GM23338 (cell line): ENCODE data around the gene ADSS1. TPM values are rescaled to one million over a fixed set of nuclear protein-coding genes. Genes with fewer than 3 reads are reported as not detected.

Experiments
- ATAC-seq: fragments of 200-7000 bp; cut with Tn5 transposase; 3 replicates; pipeline ENCODE4 v1.9.1; 2020
- DNase-seq: peaks from one replicate; pipeline ENCODE4 v3.0.0-alpha.2; 2015; ENCODE audit warnings: low spot score
- H2AFZ ChIP-seq: fragments of 200-600 bp; sonication (generic); 2 replicates; pipeline ENCODE4 v1.8.0; 2016; ENCODE audit warnings: antibody characterized with exemption, mild to moderate bottlenecking, moderate library complexity
- H3F3A ChIP-seq: fragments of 200-600 bp; sonication (generic); replicated peaks from 2 replicates; pipeline ENCODE4 v1.8.0; 2017; ENCODE audit warnings: antibody characterized with exemption, mixed run types, low read depth
- H3K27ac ChIP-seq: fragments of 200-600 bp; sonication (generic); 2 replicates; pipeline ENCODE4 v1.6.1; 2016; ENCODE audit warnings: low read depth
- H3K27me3 ChIP-seq: fragments of 200-600 bp; sonication (generic); 2 replicates; pipeline ENCODE4 v1.8.0; 2016; ENCODE audit warnings: mild to moderate bottlenecking, mixed run types, moderate library complexity; ENCODE audit not compliant: insufficient read depth
- H3K36me3 ChIP-seq: fragments of 200-600 bp; sonication (generic); 2 replicates; pipeline ENCODE4 v1.8.0; 2016; ENCODE audit warnings: mild to moderate bottlenecking; ENCODE audit not compliant: insufficient read depth
- H3K4me1 ChIP-seq: fragments of 200-600 bp; sonication (generic); 2 replicates; pipeline ENCODE4 v1.8.0; 2016; ENCODE audit warnings: mild to moderate bottlenecking, moderate library complexity; ENCODE audit not compliant: insufficient read depth
- H3K4me2 ChIP-seq: fragments of 200-600 bp; sonication (generic); 2 replicates; pipeline ENCODE4 v1.7.1; 2017; ENCODE audit warnings: mixed run types
- H3K4me3 ChIP-seq: fragments of 200-600 bp; sonication (generic); 2 replicates; pipeline ENCODE4 v1.6.1; 2016; ENCODE audit warnings: mixed run types
- H3K79me2 ChIP-seq: fragments of 200-600 bp; sonication (generic); replicated peaks from 2 replicates; pipeline ENCODE4 v1.8.0; 2017; ENCODE audit warnings: mild to moderate bottlenecking; ENCODE audit not compliant: insufficient read depth
- H3K9me2 ChIP-seq: fragments of 200-600 bp; sonication (generic); 2 replicates; pipeline ENCODE4 v1.8.0; 2017; ENCODE audit not compliant: insufficient read depth
- H4K20me1 ChIP-seq: fragments of 200-600 bp; sonication (generic); replicated peaks from 2 replicates; pipeline ENCODE4 v1.8.0; 2017; ENCODE audit warnings: mild to moderate bottlenecking; ENCODE audit not compliant: insufficient read depth
- H3K27ac Mint-ChIP-seq: 2 replicates; pipeline ENCODE4 v1.8.0; 2020; ENCODE audit warnings: inconsistent platforms, mild to moderate bottlenecking, moderate library complexity, mixed read lengths
- H3K27me3 Mint-ChIP-seq: 3 replicates; pipeline ENCODE4 v1.8.0; 2022; ENCODE audit warnings: low read depth, mild to moderate bottlenecking, moderate library complexity, mixed read lengths, inconsistent platforms; ENCODE audit not compliant: insufficient read depth, poor library complexity
- H3K36me3 Mint-ChIP-seq: 3 replicates; pipeline ENCODE4 v1.8.0; 2021; ENCODE audit warnings: low read depth, mild to moderate bottlenecking, inconsistent platforms, moderate library complexity, mixed read lengths
- H3K4me1 Mint-ChIP-seq: 3 replicates; pipeline ENCODE4 v1.8.0; 2020; ENCODE audit warnings: mild to moderate bottlenecking, inconsistent platforms, mixed read lengths
- H3K4me3 Mint-ChIP-seq: 3 replicates; pipeline ENCODE4 v1.8.0; 2021; ENCODE audit warnings: moderate library complexity, mild to moderate bottlenecking, inconsistent platforms, mixed read lengths
- H3K9me3 Mint-ChIP-seq: 3 replicates; pipeline ENCODE4 v1.8.0; 2020; ENCODE audit warnings: moderate library complexity, mild to moderate bottlenecking, inconsistent platforms, mixed read lengths
- POLR2AphosphoS5 ChIP-seq: IDR thresholded peaks from 2 replicates; pipeline ENCODE4 v1.6.1; 2016; ENCODE audit warnings: antibody characterized with exemption, low read depth
- ZNF114 ChIP-seq: fragments of 250-450 bp; sonication (Bioruptor Pico); IDR thresholded peaks from 2 replicates; pipeline ENCODE4 v1.5.0; 2020; ENCODE audit warnings: mild to moderate bottlenecking, moderate library complexity
- polyA plus RNA-seq: library from polyadenylated mRNA; unstranded; fragments of >200 nt; fragmentation: Nextera tagmentation; extraction: Ambion mirVana; gene quantifications from 2 replicates; pipeline ENCODE4 v1.2.1, GENCODE V29; 2016
- total RNA-seq: library from RNA; depleted of rRNA; stranded (reverse); fragments of >200 nt; shearing (Covaris generic); gene quantifications from 2 replicates; pipeline ENCODE4 v1.2.3, GENCODE V29; 2014
- TF ChIP-seq, protein P1 (sequence below), 2 experiments: fragments of 200-600 bp in 1 of 2; sonication (generic) in 1 of 2; conservative IDR thresholded peaks; 2 replicates each; pipeline versions ENCODE4 v1.5.1 to v1.6.1; 2016 to 2017; ENCODE audit warnings: antibody characterized with exemption in 2 of 2, low read depth in 2 of 2, mild to moderate bottlenecking in 2 of 2, moderate library complexity in 1 of 2
- TF ChIP-seq, protein P2 (sequence below): fragments of 250-450 bp; sonication (Bioruptor Pico); IDR thresholded peaks from 2 replicates; pipeline ENCODE4 v1.5.0; 2020; ENCODE audit warnings: mild to moderate bottlenecking, moderate library complexity
- TF ChIP-seq, protein P3 (sequence below): IDR thresholded peaks from one replicate; pipeline ENCODE4 v1.6.1; 2018; ENCODE audit warnings: antibody characterized with exemption; ENCODE audit not compliant: unreplicated experiment
- TF ChIP-seq, protein P4 (sequence below): IDR thresholded peaks from 2 replicates; pipeline ENCODE4 v1.6.1; 2016; ENCODE audit warnings: antibody characterized with exemption

The ADSS1 gene
- total and polyA plus RNA-seq, 2 experiments from 2014 or later = 9.5 to 11.6 TPM

DNA sequence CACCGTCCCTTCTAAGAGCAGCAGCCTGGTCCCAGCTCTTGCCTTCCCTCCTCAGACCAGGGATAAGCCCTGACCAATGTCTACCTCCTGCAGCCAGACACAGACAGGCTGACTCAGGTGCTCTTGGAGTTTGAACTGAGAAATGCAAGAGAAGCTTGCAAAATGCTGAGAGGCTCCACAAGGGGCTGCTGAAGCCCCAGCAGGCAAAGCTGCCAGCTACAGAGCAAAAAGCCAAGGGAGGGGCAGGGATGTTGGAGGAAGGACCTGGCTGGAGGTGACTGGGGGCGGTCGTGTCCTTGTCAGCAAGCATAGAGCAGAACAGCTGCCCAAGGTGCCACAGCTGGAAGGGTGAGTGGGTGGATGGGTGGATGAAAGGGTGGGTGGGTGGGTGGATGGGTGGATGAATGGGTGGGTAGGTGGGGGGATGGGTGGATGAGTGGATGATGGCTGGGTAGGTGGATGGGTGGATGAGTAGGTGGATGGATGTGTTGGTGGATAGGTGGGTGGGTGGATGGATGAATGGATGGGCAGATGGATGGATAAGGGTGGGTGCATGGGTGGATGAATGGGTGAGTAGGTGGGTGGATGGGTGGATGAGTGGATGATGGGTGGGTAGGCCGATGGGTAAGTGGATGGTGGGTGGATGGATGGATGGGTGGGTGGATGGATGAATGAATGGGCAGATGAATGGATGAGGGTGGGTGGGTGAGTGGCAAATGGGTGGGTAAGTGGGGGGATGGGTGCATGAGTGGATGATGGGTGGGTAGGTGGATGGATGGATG, 38.6 kb upstream of the ADSS1 start:
- H2AFZ ChIP-seq = no peak overlapping the region
- peaks cover 26% of the 10 kb centered on the region for H3F3A ChIP-seq
- no peaks in the 10 kb centered on the region; the same call in 2 of the 3 replicates for H3K9me3 Mint-ChIP-seq
- H3K4me1 Mint-ChIP-seq = peaks cover 48% of the 10 kb centered on the region
- DNase-seq = no peak
- H3K27ac ChIP-seq = no peak overlapping the region
- peaks cover 52% of the 10 kb centered on the region for H3K4me1 ChIP-seq
- no peak overlapping the region for H3K4me3 ChIP-seq
- no peak overlapping the region for H3K27ac Mint-ChIP-seq
- peaks cover 7% of the 10 kb centered on the region; the same call in 1 of the 2 replicates for H3K79me2 ChIP-seq
- H3K4me2 ChIP-seq = no peak overlapping the region
- H3K9me2 ChIP-seq = no peaks in the 10 kb centered on the region
- no peaks in the 10 kb centered on the region for H3K36me3 ChIP-seq
- H4K20me1 ChIP-seq = 0 out of 2 replicates have a peak, but pooled peaks cover 2% of the 10 kb centered on the region
- H3K27me3 ChIP-seq = no peaks in the 10 kb centered on the region
- no peaks in the 10 kb centered on the region; the same call in 2 of the 3 replicates for H3K36me3 Mint-ChIP-seq
- no peak for TF ChIP-seq ZNF114 (CRISPR knock-in tag)
- TF ChIP-seq, protein P1, sequence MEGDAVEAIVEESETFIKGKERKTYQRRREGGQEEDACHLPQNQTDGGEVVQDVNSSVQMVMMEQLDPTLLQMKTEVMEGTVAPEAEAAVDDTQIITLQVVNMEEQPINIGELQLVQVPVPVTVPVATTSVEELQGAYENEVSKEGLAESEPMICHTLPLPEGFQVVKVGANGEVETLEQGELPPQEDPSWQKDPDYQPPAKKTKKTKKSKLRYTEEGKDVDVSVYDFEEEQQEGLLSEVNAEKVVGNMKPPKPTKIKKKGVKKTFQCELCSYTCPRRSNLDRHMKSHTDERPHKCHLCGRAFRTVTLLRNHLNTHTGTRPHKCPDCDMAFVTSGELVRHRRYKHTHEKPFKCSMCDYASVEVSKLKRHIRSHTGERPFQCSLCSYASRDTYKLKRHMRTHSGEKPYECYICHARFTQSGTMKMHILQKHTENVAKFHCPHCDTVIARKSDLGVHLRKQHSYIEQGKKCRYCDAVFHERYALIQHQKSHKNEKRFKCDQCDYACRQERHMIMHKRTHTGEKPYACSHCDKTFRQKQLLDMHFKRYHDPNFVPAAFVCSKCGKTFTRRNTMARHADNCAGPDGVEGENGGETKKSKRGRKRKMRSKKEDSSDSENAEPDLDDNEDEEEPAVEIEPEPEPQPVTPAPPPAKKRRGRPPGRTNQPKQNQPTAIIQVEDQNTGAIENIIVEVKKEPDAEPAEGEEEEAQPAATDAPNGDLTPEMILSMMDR (conservative IDR thresholded peaks at IDR 0.05; ENCODE audit: low read depth in 2 of 2) = 0 out of 4 replicates have a peak, but pooled peaks of 1 of the 2 experiments have one; percentile 16
- no peak overlapping the region for H3K4me3 Mint-ChIP-seq
- ATAC-seq = no peak
- peaks cover 35% of the 10 kb centered on the region for H3K27me3 Mint-ChIP-seq

DNA sequence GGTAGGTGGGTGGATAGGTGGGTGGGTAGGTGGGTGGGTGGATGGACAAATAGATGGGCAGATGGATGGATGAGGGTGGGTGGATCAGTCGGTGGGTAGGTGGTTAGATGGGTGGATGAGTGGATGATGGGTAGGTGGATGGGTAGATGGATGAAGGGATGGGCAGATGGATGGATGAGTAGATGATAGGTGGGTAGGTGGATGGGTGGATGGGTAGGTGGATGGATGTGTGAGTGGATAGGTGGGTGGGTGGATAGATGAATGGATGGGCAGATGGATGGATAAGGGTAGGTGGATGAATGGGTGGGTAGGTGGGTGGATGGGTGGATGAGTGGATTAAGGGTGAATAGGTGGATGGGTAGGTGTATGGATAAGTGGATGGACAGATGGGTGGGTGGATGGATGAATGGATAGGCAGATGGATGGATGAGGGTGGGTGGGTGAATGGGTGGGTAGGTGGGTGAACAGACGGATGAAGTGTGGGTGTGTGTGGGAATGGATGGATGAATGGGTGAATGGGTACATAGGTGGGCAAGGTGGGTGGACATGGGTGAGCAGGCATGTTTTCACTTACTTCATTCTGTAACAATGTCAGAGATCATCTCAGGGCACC, 37.9 kb upstream of the ADSS1 start:
- Histone ChIP-seq H3K9me2 (no peaks in the 10 kb centered on the region), H4K20me1 (0 out of 2 replicates have a peak, but pooled peaks cover 2% of the 10 kb centered on the region), H3K4me1 (peaks cover 48% of the 10 kb centered on the region), H3K4me2 (no peak overlapping the region), H3K27ac (no peak overlapping the region), H3K27me3 (no peaks in the 10 kb centered on the region), H2AFZ (no peak overlapping the region), H3K36me3 (no peaks in the 10 kb centered on the region), H3K4me3 (no peak overlapping the region), H3F3A (peaks cover 24% of the 10 kb centered on the region), H3K79me2 (peaks cover 14% of the 10 kb centered on the region)
- Mint-ChIP-seq H3K4me1 (peaks cover 44% of the 10 kb centered on the region), H3K27me3 (peaks cover 37% of the 10 kb centered on the region), H3K9me3 (no peaks in the 10 kb centered on the region; the same call in 2 of the 3 replicates), H3K36me3 (no peaks in the 10 kb centered on the region; the same call in 2 of the 3 replicates), H3K27ac (no peak overlapping the region), H3K4me3 (no peak overlapping the region)
- no peak for ATAC-seq
- DNase-seq = no peak
- TF ChIP-seq, protein P2, sequence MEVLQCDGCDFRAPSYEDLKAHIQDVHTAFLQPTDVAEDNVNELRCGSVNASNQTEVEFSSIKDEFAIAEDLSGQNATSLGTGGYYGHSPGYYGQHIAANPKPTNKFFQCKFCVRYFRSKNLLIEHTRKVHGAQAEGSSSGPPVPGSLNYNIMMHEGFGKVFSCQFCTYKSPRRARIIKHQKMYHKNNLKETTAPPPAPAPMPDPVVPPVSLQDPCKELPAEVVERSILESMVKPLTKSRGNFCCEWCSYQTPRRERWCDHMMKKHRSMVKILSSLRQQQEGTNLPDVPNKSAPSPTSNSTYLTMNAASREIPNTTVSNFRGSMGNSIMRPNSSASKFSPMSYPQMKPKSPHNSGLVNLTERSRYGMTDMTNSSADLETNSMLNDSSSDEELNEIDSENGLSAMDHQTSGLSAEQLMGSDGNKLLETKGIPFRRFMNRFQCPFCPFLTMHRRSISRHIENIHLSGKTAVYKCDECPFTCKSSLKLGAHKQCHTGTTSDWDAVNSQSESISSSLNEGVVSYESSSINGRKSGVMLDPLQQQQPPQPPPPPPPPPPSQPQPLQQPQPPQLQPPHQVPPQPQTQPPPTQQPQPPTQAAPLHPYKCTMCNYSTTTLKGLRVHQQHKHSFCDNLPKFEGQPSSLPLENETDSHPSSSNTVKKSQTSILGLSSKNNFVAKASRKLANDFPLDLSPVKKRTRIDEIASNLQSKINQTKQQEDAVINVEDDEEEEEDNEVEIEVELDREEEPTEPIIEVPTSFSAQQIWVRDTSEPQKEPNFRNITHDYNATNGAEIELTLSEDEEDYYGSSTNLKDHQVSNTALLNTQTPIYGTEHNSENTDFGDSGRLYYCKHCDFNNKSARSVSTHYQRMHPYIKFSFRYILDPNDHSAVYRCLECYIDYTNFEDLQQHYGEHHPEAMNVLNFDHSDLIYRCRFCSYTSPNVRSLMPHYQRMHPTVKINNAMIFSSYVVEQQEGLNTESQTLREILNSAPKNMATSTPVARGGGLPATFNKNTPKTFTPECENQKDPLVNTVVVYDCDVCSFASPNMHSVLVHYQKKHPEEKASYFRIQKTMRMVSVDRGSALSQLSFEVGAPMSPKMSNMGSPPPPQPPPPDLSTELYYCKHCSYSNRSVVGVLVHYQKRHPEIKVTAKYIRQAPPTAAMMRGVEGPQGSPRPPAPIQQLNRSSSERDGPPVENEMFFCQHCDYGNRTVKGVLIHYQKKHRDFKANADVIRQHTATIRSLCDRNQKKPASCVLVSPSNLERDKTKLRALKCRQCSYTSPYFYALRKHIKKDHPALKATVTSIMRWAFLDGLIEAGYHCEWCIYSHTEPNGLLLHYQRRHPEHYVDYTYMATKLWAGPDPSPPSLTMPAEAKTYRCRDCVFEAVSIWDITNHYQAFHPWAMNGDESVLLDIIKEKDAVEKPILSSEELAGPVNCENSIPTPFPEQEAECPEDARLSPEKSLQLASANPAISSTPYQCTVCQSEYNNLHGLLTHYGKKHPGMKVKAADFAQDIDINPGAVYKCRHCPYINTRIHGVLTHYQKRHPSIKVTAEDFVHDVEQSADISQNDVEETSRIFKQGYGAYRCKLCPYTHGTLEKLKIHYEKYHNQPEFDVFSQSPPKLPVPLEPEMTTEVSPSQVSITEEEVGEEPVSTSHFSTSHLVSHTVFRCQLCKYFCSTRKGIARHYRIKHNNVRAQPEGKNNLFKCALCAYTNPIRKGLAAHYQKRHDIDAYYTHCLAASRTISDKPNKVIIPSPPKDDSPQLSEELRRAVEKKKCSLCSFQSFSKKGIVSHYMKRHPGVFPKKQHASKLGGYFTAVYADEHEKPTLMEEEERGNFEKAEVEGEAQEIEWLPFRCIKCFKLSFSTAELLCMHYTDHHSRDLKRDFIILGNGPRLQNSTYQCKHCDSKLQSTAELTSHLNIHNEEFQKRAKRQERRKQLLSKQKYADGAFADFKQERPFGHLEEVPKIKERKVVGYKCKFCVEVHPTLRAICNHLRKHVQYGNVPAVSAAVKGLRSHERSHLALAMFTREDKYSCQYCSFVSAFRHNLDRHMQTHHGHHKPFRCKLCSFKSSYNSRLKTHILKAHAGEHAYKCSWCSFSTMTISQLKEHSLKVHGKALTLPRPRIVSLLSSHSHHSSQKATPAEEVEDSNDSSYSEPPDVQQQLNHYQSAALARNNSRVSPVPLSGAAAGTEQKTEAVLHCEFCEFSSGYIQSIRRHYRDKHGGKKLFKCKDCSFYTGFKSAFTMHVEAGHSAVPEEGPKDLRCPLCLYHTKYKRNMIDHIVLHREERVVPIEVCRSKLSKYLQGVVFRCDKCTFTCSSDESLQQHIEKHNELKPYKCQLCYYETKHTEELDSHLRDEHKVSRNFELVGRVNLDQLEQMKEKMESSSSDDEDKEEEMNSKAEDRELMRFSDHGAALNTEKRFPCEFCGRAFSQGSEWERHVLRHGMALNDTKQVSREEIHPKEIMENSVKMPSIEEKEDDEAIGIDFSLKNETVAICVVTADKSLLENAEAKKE (CRISPR knock-in tag) = no peak
- TF ChIP-seq, protein P3, sequence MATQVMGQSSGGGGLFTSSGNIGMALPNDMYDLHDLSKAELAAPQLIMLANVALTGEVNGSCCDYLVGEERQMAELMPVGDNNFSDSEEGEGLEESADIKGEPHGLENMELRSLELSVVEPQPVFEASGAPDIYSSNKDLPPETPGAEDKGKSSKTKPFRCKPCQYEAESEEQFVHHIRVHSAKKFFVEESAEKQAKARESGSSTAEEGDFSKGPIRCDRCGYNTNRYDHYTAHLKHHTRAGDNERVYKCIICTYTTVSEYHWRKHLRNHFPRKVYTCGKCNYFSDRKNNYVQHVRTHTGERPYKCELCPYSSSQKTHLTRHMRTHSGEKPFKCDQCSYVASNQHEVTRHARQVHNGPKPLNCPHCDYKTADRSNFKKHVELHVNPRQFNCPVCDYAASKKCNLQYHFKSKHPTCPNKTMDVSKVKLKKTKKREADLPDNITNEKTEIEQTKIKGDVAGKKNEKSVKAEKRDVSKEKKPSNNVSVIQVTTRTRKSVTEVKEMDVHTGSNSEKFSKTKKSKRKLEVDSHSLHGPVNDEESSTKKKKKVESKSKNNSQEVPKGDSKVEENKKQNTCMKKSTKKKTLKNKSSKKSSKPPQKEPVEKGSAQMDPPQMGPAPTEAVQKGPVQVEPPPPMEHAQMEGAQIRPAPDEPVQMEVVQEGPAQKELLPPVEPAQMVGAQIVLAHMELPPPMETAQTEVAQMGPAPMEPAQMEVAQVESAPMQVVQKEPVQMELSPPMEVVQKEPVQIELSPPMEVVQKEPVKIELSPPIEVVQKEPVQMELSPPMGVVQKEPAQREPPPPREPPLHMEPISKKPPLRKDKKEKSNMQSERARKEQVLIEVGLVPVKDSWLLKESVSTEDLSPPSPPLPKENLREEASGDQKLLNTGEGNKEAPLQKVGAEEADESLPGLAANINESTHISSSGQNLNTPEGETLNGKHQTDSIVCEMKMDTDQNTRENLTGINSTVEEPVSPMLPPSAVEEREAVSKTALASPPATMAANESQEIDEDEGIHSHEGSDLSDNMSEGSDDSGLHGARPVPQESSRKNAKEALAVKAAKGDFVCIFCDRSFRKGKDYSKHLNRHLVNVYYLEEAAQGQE = no peak
- TF ChIP-seq, protein P4, sequence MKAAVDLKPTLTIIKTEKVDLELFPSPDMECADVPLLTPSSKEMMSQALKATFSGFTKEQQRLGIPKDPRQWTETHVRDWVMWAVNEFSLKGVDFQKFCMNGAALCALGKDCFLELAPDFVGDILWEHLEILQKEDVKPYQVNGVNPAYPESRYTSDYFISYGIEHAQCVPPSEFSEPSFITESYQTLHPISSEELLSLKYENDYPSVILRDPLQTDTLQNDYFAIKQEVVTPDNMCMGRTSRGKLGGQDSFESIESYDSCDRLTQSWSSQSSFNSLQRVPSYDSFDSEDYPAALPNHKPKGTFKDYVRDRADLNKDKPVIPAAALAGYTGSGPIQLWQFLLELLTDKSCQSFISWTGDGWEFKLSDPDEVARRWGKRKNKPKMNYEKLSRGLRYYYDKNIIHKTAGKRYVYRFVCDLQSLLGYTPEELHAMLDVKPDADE = no peak
- no peak for TF ChIP-seq POLR2AphosphoS5
